Hepatocyte (in vitro differentiated cells): Measurements from ENCODE around the gene RNFT2. TPM values are rescaled to one million over a fixed set of nuclear protein-coding genes. Genes with fewer than 3 reads are reported as not detected.

Source experiments
- DNase-seq: peaks from one replicate; pipeline ENCODE4 v3.0.0-alpha.2; 2016; ENCODE audit warnings: low spot score
- H2AFZ ChIP-seq: fragments of 200-600 bp; sonication (generic); 2 replicates; pipeline ENCODE4 v1.6.0; 2016; ENCODE audit warnings: antibody characterized with exemption, mild to moderate bottlenecking
- H3K27ac ChIP-seq: fragments of 200-600 bp; sonication (generic); 2 replicates; pipeline ENCODE4 v1.5.1; 2016; ENCODE audit warnings: mild to moderate bottlenecking
- H3K27me3 ChIP-seq: fragments of 200-600 bp; sonication (generic); 2 replicates; pipeline ENCODE4 v1.6.1; 2016
- H3K36me3 ChIP-seq: fragments of 200-600 bp; sonication (generic); replicated peaks from 2 replicates; pipeline ENCODE4 v1.5.1; 2016; ENCODE audit warnings: low read depth; ENCODE audit not compliant: insufficient read depth
- H3K4me1 ChIP-seq: fragments of 200-600 bp; sonication (generic); 2 replicates; pipeline ENCODE4 v1.5.1; 2016; ENCODE audit warnings: mild to moderate bottlenecking, moderate library complexity; ENCODE audit not compliant: insufficient read depth
- H3K4me2 ChIP-seq: fragments of 200-600 bp; sonication (generic); 2 replicates; pipeline ENCODE4 v1.6.0; 2016
- H3K4me3 ChIP-seq: fragments of 200-600 bp; sonication (generic); 2 replicates; pipeline ENCODE4 v1.5.1; 2016; ENCODE audit warnings: mild to moderate bottlenecking
- H3K79me2 ChIP-seq: fragments of 200-600 bp; sonication (generic); 2 replicates; pipeline ENCODE4 v1.6.0; 2017; ENCODE audit warnings: mild to moderate bottlenecking
- H3K9me2 ChIP-seq: fragments of 200-600 bp; sonication (generic); replicated peaks from 2 replicates; pipeline ENCODE4 v1.6.0; 2017; ENCODE audit warnings: mild to moderate bottlenecking; ENCODE audit not compliant: insufficient read depth
- H3K9me3 ChIP-seq: fragments of 200-600 bp; sonication (generic); 2 replicates; pipeline ENCODE4 v1.5.1; 2016; ENCODE audit warnings: low read depth, mild to moderate bottlenecking
- H4K20me1 ChIP-seq: fragments of 200-600 bp; sonication (generic); 2 replicates; pipeline ENCODE4 v1.6.0; 2016; ENCODE audit warnings: mild to moderate bottlenecking; ENCODE audit not compliant: insufficient read depth, poor library complexity, severe bottlenecking
- CTCF ChIP-seq: fragments of 200-600 bp; sonication (generic); IDR thresholded peaks from 2 replicates; pipeline ENCODE4 v1.5.1; 2016; ENCODE audit warnings: antibody characterized with exemption, mild to moderate bottlenecking; ENCODE audit not compliant: poor library complexity
- EZH2 ChIP-seq: fragments of 200-600 bp; sonication (generic); IDR thresholded peaks from 2 replicates; pipeline ENCODE4 v1.6.1; 2016; ENCODE audit warnings: antibody characterized with exemption, mild to moderate bottlenecking, borderline replicate concordance
- EZH2phosphoT487 ChIP-seq: fragments of 200-600 bp; sonication (generic); IDR thresholded peaks from one replicate; pipeline ENCODE4 v1.6.1; 2018; ENCODE audit warnings: antibody characterized with exemption, mild to moderate bottlenecking, low read depth, moderate library complexity; ENCODE audit not compliant: unreplicated experiment, severe bottlenecking
- WGBS: methylation state at CpG from one replicate; pipeline ENCODE4 v1.1.6; 2016; ENCODE audit warnings: low lambda C conversion rate; ENCODE audit errors: missing lambda C conversion rate; 5-methylcytosine and 5-hydroxymethylcytosine counted together
- polyA plus RNA-seq: library from polyadenylated mRNA; unstranded; fragments of >200 nt; fragmentation: Nextera tagmentation; extraction: Ambion mirVana; gene quantifications from 2 replicates; pipeline ENCODE4 v1.2.1, GENCODE V29; 2016
- small RNA-seq: library from RNA; depleted of rRNA; stranded (forward); fragments of <200 nt; gene quantifications from one replicate; pipeline ENCODE3, GENCODE V24; 2014
- total RNA-seq: library from RNA; depleted of rRNA; stranded (reverse); fragments of >200 nt; gene quantifications from 2 replicates; pipeline ENCODE4 v1.2.3, GENCODE V29; 2014

RNFT2 gene
- total and polyA plus RNA-seq, 2 experiments from 2014 or later, result 1.5 to 2.9 TPM

GRCh38 chr12:116897476-116897875 is 159.4 kb downstream of the RNFT2 start:
- no peak for DNase-seq
- Histone ChIP-seq H3K4me1 (no peaks in the 10 kb centered on the region), H3K27ac (no peak overlapping the region), H4K20me1 (no peaks in the 10 kb centered on the region), H3K27me3 (peaks cover 16% of the 10 kb centered on the region), H3K79me2 (no peaks in the 10 kb centered on the region), H3K4me2 (no peak overlapping the region), H2AFZ (no peak overlapping the region), H3K4me3 (no peak overlapping the region), H3K36me3 (no peaks in the 10 kb centered on the region), H3K9me2 (no peaks in the 10 kb centered on the region), H3K9me3 (no peaks in the 10 kb centered on the region)
- 95% methylated on average over 4 of the region's 4 CpGs for WGBS
- no peak for TF ChIP-seq EZH2phosphoT487
- no peak for TF ChIP-seq CTCF
- no peak for TF ChIP-seq EZH2

GRCh38 chr12:116898669-116899068 is 160.6 kb downstream of the RNFT2 start:
- H2AFZ ChIP-seq, result no peak overlapping the region
- H3K4me3 ChIP-seq, result no peak overlapping the region
- H4K20me1 ChIP-seq, result no peaks in the 10 kb centered on the region
- no peaks in the 10 kb centered on the region for H3K79me2 ChIP-seq
- no peaks in the 10 kb centered on the region for H3K36me3 ChIP-seq
- no peak for DNase-seq
- 66% methylated on average over 3 of the region's 3 CpGs for whole genome bisulfite sequencing
- no peak overlapping the region for H3K27ac ChIP-seq
- H3K4me2 ChIP-seq, result no peak overlapping the region
- no peaks in the 10 kb centered on the region for H3K9me2 ChIP-seq
- no peaks in the 10 kb centered on the region for H3K9me3 ChIP-seq
- no peaks in the 10 kb centered on the region for H3K4me1 ChIP-seq
- H3K27me3 ChIP-seq, result peaks cover 16% of the 10 kb centered on the region
- TF ChIP-seq CTCF, result no peak

GRCh38 chr12:116901612-116902011 is 163.5 kb downstream of the RNFT2 start:
- Histone ChIP-seq H3K9me2 (no peaks in the 10 kb centered on the region), H3K27me3 (peaks cover 16% of the 10 kb centered on the region), H3K4me2 (no peak overlapping the region), H3K36me3 (no peaks in the 10 kb centered on the region), H4K20me1 (no peaks in the 10 kb centered on the region), H3K9me3 (no peaks in the 10 kb centered on the region), H3K4me3 (no peak overlapping the region), H3K27ac (no peak overlapping the region), H3K79me2 (no peaks in the 10 kb centered on the region), H3K4me1 (no peaks in the 10 kb centered on the region), H2AFZ (no peak overlapping the region)
- WGBS, result 89% methylated on average over 2 of the region's 2 CpGs
- no peak for DNase-seq
- no peak for TF ChIP-seq EZH2
- TF ChIP-seq EZH2phosphoT487, result no peak
- TF ChIP-seq CTCF, result no peak

Small RNA genes lying within 50 kb of the gene (small RNA-seq; reads per million reads assigned to genes)
- gene RNU6-558P, result not detected

Other genes with a start within 250 kb of the RNFT2 start
- 0.60 TPM in 1 of 2 replicates, not detected in the other for gene MAP1LC3B2, start 178.9 kb upstream of the RNFT2 start, total RNA-seq
- 3.3 and 5.3 TPM in 2 replicates for gene MAP1LC3B2, start 178.9 kb upstream of the RNFT2 start, polyA plus RNA-seq
- 94.5 and 95.2 TPM in 2 replicates for gene SPRING1, start 246 bp upstream of the RNFT2 start, total RNA-seq
- gene SPRING1, start 246 bp upstream of the RNFT2 start, polyA plus RNA-seq, result 36.0 and 42.2 TPM in 2 replicates
- 0.08 TPM in 1 of 2 replicates, not detected in the other for gene HRK, start 143.1 kb downstream of the RNFT2 start, total RNA-seq
- gene HRK, start 143.1 kb downstream of the RNFT2 start, polyA plus RNA-seq, result 0.10 and 0.18 TPM in 2 replicates
- gene FBXW8, start 172.6 kb downstream of the RNFT2 start, total RNA-seq, result 14.1 and 20.6 TPM in 2 replicates
- gene FBXW8, start 172.6 kb downstream of the RNFT2 start, polyA plus RNA-seq, result 17.0 and 18.9 TPM in 2 replicates